ENCODE measurements around the gene FKBP2.

FKBP2 gene

GRCh38 chr11:64219755-64220154, 21.1 kb upstream of the FKBP2 start:
- DNase-seq: no peak

- DNase-seq: no peak
Observed at GRCh38 chr11:64220271-64220670, 20.6 kb upstream of the FKBP2 start.

GRCh38 chr11:64220798-64221197, 20.1 kb upstream of the FKBP2 start:
- no peak for DNase-seq

DNA sequence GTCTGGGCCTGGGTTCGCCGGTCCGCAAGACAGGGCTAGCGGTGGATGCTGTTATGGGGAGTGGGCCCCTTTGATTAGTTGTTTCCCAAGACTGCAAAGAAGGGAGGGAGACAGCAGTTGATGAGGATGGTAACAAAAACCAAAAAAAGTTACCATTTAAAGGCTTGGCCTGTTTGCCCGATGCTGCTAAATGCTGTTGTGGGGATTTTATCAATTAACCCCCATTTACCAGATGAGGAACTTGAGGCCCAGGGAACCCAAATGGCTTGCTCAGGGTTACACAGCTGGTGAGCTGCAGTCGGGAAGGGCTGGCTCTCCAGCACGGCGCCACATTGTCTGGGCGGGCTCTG, 18.3 kb upstream of the FKBP2 start:
- no peak for DNase-seq

GRCh38 chr11:64223001-64223651, 17.8 kb upstream of the FKBP2 start:
- no peak for DNase-seq

GRCh38 chr11:64224151-64224890, 16.6 kb upstream of the FKBP2 start:
- no peak for DNase-seq

DNA sequence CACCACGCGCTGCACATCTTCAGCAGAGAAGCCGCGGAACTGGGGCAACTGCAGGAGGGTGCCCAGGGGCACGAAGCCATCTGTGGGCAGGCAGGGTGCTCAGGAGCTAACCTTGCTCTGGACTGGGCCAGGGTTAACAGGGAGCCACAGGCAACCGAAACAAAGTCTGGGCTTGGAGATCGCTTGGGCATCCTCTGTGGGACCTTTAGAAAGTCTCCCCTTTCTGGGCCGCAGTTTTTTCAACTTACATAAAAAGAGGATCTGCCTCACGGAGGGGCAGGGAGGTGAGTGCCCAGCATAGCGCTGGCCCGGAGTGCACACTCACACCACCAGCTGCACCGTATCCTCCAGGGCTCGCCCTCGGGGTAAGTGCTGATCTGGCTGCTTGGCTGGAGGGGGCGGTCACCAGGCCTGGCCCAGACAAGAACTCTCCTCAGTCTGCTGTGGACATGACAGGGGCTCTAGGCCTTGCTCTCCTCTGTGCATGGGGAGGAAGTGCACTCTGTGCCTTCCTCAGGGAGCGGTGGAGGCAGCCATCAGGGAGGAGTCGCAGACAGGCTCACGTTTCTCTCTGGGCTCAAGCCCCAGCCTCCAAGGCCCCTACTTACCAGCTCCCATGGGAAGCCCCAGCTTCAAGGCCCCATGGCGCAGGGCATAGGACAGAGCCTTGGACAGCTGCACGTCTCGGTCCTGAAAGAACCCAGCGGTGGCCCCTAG, 15.8 kb upstream of the FKBP2 start:
- DNase-seq: no peak

GRCh38 chr11:64225608-64226506, 15.0 kb upstream of the FKBP2 start, which contains the start of the genes NUDT22 and TRPT1:
TSS of gene NUDT22 (plus strand) at chr11:64226274. CDS start at chr11:64226653, 379 bp downstream.
TSS of gene TRPT1 (minus strand) at chr11:64226186. CDS start at chr11:64225860, 326 bp downstream.
- peak; percentile 87 for DNase-seq

- DNase-seq: peak; percentile 61
Observed at GRCh38 chr11:64226507-64227051, 14.3 kb upstream of the FKBP2 start.

GRCh38 chr11:64227405-64227956, 13.4 kb upstream of the FKBP2 start:
- DNase-seq: no peak

DNA sequence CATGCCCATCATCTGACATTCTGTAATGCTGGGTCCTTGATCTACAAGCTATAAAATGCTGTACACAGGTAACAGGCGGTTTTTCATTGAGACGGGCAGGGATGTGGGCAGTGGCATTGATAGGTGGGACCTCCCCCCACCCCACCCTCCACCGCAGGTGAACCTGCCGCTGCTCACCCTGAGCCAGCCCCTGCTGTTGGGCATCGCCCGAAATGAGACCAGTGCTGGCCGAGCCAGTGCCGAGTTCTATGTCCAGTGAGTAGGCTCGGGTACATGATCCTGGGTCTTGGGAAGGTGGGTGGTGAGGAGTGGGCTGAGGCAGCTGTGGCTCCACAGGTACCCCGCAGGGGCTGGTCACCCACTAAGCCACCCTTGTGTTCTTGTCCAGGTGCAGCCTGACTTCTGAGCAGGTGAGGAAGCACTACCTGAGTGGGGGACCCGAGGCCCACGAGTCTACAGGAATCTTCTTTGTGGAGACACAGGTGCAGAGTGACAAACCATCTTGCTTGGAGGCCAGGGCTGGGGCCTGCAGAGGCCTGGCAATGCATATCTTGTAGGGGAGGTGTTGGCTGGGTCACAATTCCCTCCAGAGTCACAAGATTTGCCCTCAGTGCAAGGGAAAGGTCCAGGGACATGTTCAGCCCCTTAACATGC, 11.7 kb upstream of the FKBP2 start:
- DNase-seq: no peak

DNA sequence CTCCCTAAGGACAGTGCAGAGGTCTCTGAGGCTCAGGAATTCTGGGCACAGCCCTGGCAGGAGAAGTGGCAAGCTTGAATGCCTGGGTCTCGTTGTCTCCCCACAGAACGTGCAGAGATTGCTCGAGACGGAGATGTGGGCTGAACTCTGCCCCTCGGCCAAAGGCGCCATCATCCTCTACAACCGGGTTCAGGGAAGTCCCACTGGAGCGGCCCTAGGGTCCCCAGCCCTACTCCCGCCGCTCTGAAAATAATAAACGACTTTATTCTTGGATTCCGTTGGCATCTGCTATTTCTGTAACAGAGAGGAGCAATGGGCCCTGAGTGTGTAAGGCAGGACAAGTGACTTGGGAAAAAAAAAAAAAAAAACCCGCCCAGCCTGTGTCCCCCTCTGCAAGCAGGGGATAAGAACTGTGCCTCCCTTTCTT, 11.1 kb upstream of the FKBP2 start:
- DNase-seq: no peak

DNA sequence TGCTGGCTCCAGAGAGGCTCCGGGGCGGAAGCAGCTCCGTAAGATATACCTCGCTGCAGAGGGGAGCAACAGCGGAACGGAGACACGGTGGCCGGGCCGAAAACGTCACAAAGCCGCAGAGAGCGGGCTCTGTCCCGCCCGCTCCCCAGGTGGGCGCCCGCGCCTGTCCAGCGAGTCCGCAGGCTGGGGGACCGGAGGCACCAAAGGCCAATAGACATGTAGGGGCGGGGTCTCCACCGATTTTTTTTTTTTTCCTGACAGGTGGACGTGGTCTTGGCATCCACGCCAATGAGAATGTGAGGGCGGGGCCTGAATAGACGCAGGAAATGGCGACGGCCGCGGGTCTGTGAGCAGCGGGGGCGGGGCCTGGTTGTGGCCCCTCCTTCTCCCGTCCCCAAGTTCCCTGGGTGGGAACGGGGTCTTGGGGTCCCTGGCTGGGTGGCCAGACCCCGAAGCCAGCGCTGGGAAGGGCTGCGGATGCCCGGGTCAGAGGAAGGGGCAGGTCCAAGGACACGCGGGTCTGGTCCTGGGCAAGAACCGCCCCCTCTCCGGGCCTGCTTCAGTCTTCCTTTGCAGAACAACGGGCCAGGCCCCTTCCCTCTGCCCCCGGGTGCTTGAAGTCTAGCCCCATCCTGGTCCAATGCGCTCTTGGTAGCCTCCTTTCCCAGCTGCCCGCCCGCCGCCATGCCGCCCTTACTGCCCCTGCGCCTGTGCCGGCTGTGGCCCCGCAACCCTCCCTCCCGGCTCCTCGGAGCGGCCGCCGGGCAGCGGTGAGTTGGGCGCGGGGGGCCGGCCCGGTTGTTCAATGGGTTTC, 10.5 kb upstream of the FKBP2 start, which contains the start of gene DNAJC4:
Gene DNAJC4 (plus strand): TSS at position 378 of the 814 bp plus-strand sequence. CDS start 307 bp downstream, at position 685.
- DNase-seq: peak; percentile 63

- DNase-seq: no peak
Observed at GRCh38 chr11:64230985-64231365, 9.9 kb upstream of the FKBP2 start.

- DNase-seq: no peak
Observed at GRCh38 chr11:64231546-64231945, 9.3 kb upstream of the FKBP2 start.

DNA sequence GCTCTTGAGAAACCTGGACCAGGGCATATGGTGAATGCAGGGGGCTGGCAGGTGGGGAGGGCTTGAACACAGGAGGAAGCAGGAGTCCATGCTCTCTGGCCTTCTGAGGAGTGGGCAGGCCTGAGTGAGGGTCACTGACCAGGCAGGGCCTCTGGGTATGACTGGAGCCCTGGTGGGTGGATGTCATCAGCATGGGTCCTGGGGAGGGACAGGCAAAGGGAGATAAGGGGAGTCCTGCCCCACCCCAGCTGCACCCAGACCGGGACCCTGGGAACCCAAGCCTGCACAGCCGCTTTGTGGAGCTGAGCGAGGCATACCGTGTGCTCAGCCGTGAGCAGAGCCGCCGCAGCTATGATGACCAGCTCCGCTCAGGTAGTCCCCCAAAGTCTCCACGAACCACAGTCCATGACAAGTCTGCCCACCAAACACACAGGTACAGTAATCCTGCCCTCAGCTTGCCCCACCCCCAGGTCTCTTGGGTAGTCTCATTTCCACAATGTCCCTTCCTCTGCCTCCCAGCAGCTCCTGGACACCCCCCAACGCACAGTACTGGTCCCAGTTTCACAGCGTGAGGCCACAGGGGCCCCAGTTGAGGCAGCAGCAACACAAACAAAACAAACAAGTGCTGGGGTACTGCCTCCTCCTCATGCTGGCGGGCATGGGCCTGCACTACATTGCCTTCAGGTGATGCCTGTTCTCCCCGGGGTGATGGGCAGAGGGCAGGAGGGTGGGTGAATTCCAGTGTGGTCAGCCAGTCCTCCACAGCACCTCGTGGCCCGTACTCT, 8.5 kb upstream of the FKBP2 start:
- no peak for DNase-seq

GRCh38 chr11:64232967-64233315, 8.0 kb upstream of the FKBP2 start:
- no peak for DNase-seq

DNA sequence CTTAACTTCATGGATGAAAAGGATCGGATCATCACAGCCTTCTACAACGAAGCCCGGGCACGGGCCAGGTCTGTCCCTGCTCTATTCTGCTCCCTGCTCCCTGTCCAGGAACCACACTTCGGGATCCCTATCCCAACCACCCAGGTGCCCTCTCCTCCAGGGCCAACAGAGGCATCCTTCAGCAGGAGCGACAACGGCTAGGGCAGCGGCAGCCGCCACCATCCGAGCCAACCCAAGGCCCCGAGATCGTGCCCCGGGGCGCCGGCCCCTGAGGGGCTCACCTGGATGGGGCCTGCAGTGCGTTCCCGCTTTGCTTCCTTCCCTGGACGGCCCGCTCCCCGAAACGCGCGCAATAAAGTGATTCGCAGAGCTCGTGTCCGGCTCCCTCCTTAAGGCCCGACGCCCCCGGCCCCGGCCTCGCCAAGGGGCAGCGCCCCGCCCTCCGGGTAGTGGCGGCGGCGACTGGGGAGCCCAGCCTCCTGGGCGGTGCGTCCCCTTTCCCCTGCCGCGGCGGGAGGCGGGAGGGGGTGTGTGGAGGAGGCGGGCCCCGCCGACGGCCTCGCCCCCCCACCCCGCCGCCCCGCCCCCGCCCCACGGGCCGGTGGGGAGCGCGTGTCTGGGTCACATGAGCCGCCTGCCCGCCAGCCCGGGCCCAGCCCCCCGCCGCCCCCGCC, 6.8 kb upstream of the FKBP2 start, which contains the start of gene VEGFB:
Gene VEGFB (plus strand): TSS at position 672 of the 674 bp plus-strand sequence. CDS start 250 bp downstream, outside the sequence.
- DNase-seq: no peak

Data from NK-92 treated with Interleukin-12 subunit alpha and Interleukin-12 subunit beta, amount 100 ng/mL, for 24 hours (cell line).